ENCODE measurements around the gene NOC2L. TPM values are rescaled to one million over a fixed set of nuclear protein-coding genes. Genes with fewer than 3 reads are reported as not detected.

The NOC2L gene
- total and polyA plus RNA-seq, 2 donors (not counting 3 experiments of a cell fraction or from before 2014, with no cell fraction given), result 55.3 to 87.9 TPM

- ChIA-PET CTCF (interaction anchor here (0.8 to 5.7 kb wide), 3 partner anchors 14 to 18 kb away, joined by 6 to 41 read pairs (median 22); partner anchors contain the start of genes AGRN and ISG15), POLR2A (no interaction called here)
- Histone ChIP-seq H2AFZ (ENCODE audit: low read depth, low read length) (peak within 1 kb of the TSS; percentile 50), H3K4me3 (replicated peaks in 1 of 3; ENCODE audit: insufficient read depth in 1 of 3, low read depth in 1 of 3, low read length in 3 of 3) (peak within 1 kb of the TSS; percentile 47 to 55 (median 51)), H3K9ac (replicated peaks; ENCODE audit: extremely low read depth, insufficient read depth, low read length) (peak within 1 kb of the TSS; percentile 91), H3K4me1 (ENCODE audit: control insufficient read depth, extremely low read depth, insufficient read depth, low read length) (peaks cover 13% of the 10 kb centered on the region), H3K27me3 (ENCODE audit: control insufficient read depth in 2 of 2, insufficient read depth in 2 of 2, low read length in 2 of 2) (peaks cover 0 to 19% of the 10 kb centered on the region in 2 experiments), H3K27ac (ENCODE audit: insufficient read depth, low read depth, low read length) (peak within 1 kb of the TSS; percentile 80), H3K79me2 (ENCODE audit: control insufficient read depth, insufficient read depth, low read length) (no peaks in the 10 kb centered on the region), H3K9me3 (replicated peaks; ENCODE audit: control insufficient read depth, insufficient read depth, low read length) (no peaks in the 10 kb centered on the region), H3K36me3 (ENCODE audit: control insufficient read depth in 2 of 2, extremely low read depth in 1 of 2, insufficient read depth in 2 of 2, low read length in 2 of 2) (no peaks in the 10 kb centered on the region), H3K9me1 (replicated peaks; ENCODE audit: control insufficient read depth, extremely low read depth, insufficient read depth, low read length) (no peaks in the 10 kb centered on the region), H3K4me2 (ENCODE audit: insufficient read depth, low read length) (peak within 1 kb of the TSS; percentile 72), H4K20me1 (replicated peaks; ENCODE audit: control insufficient read depth, extremely low read depth, insufficient read depth, low read length) (no peaks in the 10 kb centered on the region)
- dilution Hi-C loops (cut with MboI; ENCODE audit: extremely low pct_ligation_motif_present, low sequenced_read_pairs) (no loop called here), intact Hi-C loops (cut with micrococcal nuclease) (loop anchor here (1.0 to 2.0 kb wide), 2 partner anchors 15 to 64 kb away; no protein-coding TSS in a partner anchor)
- BruUV-seq (replicated peaks), result no TSS peak
- DNase-seq (ENCODE audit: low read depth, low spot score) (peak; percentile 92), FAIRE-seq (peak; percentile 85)
- peak; percentile 69 for TF ChIP-seq POLR2A (IDR thresholded peaks at IDR 0.05; ENCODE audit: low read depth, low read length)
- TF ChIP-seq MYC (IDR thresholded peaks at IDR 0.05; ENCODE audit: low read depth, low read length), result no peak
- peak; percentile 7 for TF ChIP-seq MAX (IDR thresholded peaks at IDR 0.05; ENCODE audit: insufficient read depth, insufficient read length)
Observed at GRCh38 chr1:999725-1000356, 40.8 kb upstream of the NOC2L start, which contains the start of gene HES4. TSS of gene HES4 (minus strand) at chr1:1000097. CDS start at chr1:999973, 124 bp downstream.

- Histone ChIP-seq H3K36me3 (ENCODE audit: control insufficient read depth in 2 of 2, extremely low read depth in 1 of 2, insufficient read depth in 2 of 2, low read length in 2 of 2) (no peaks in the 10 kb centered on the region), H3K4me1 (ENCODE audit: control insufficient read depth, extremely low read depth, insufficient read depth, low read length) (peaks cover 9% of the 10 kb centered on the region), H3K79me2 (ENCODE audit: control insufficient read depth, insufficient read depth, low read length) (no peaks in the 10 kb centered on the region), H3K4me2 (ENCODE audit: insufficient read depth, low read length) (peak overlapping the region; percentile 72), H2AFZ (ENCODE audit: low read depth, low read length) (peak overlapping the region; percentile 50), H3K27me3 (ENCODE audit: control insufficient read depth in 2 of 2, insufficient read depth in 2 of 2, low read length in 2 of 2) (peaks cover 0 to 19% of the 10 kb centered on the region in 2 experiments), H4K20me1 (replicated peaks; ENCODE audit: control insufficient read depth, extremely low read depth, insufficient read depth, low read length) (no peaks in the 10 kb centered on the region), H3K9me3 (replicated peaks; ENCODE audit: control insufficient read depth, insufficient read depth, low read length) (no peaks in the 10 kb centered on the region), H3K4me3 (replicated peaks in 1 of 3; ENCODE audit: insufficient read depth in 1 of 3, low read depth in 1 of 3, low read length in 3 of 3) (peak overlapping the region; percentile 11 to 55 (median 51)), H3K27ac (ENCODE audit: insufficient read depth, low read depth, low read length) (no peak overlapping the region), H3K9ac (replicated peaks; ENCODE audit: extremely low read depth, insufficient read depth, low read length) (peak overlapping the region; percentile 91), H3K9me1 (replicated peaks; ENCODE audit: control insufficient read depth, extremely low read depth, insufficient read depth, low read length) (no peaks in the 10 kb centered on the region)
- TF ChIP-seq EZH2 (IDR thresholded peaks at IDR 0.05; ENCODE audit: borderline replicate concordance, low read depth, low read length, severe bottlenecking), result peak; percentile 79
- no peak for TF ChIP-seq MYC (IDR thresholded peaks at IDR 0.05; ENCODE audit: low read depth, low read length)
- DNase-seq (ENCODE audit: low read depth, low spot score) (no peak), FAIRE-seq (peak; percentile 15)
- BruUV-seq (replicated peaks), result TSS peak; percentile 32
- intact Hi-C loops (cut with micrococcal nuclease), result no loop called here
- dilution Hi-C loops (cut with MboI; ENCODE audit: extremely low pct_ligation_motif_present, low sequenced_read_pairs), result no loop called here
- CTCF ChIA-PET, result interaction anchor here (0.8 to 4.3 kb wide), 2 partner anchors 15 to 19 kb away, joined by 6 to 22 read pairs; partner anchors contain the start of gene AGRN
- POLR2A ChIA-PET, result no interaction called here
Observed at GRCh38 chr1:998995-999724, 40.1 kb upstream of the NOC2L start.

Measured in endothelial cell of umbilical vein (primary cell).